ENCODE measurements around the gene RNF32. TPM values are rescaled to one million over a fixed set of nuclear protein-coding genes. Genes with fewer than 3 reads are reported as not detected.

The RNF32 gene
- polyA plus RNA-seq, 1 donor (not counting 4 experiments of a cell fraction or from before 2014, with no cell fraction given) = 0.34 TPM

DNA sequence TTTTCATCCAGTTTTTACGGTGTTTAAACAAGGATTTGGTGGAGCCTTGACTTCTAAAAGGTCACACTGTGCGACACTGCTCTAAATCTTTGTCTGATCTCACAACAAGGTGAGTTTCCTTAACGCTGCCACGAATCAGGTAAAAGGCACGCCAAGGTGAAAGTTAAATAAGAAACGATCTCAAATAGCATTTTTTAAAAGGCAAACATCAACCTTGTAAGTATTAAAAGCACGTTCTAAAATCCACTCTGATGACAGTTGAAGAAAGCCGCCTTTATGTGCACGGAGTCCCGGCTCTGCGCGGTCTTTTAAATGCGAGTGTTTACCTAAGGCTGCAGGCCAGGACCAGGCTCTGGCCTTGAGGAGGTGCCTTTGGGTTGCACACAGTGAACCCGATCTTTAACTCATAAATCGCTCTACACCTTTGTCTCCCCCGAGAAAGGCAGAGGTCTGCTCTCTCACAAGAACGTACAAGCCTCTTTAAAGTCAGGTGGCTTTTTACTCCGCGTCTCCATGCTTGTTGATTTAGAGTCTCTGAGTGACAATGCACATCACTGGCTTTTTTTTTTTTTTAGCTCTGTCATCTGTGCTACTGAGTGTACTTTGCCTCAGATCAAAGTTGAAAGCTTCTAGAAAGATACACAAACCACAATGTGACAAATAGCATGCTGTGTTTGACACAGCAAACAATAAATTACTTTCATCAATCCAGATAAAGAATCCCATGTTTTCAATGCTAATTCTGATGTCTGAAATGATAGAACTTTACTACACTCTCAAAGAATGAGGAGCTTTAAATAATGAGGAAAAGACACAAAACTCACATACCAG lies 25.9 kb upstream of the RNF32 start:
- Histone ChIP-seq H4K20me1 (ENCODE audit: control insufficient read depth, extremely low read depth, insufficient read depth, low read length) (no peaks in the 10 kb centered on the region), H3K4me1 (ENCODE audit: control insufficient read depth, extremely low read depth, insufficient read depth, low read length) (no peaks in the 10 kb centered on the region), H3K27me3 (ENCODE audit: control insufficient read depth, extremely low read depth, insufficient read depth, low read length) (peaks cover 21% of the 10 kb centered on the region), H3K9me3 (ENCODE audit: control insufficient read depth, low read depth, low read length) (no peaks in the 10 kb centered on the region), H3K79me2 (ENCODE audit: control insufficient read depth, insufficient read depth, low read length) (no peaks in the 10 kb centered on the region), H3K27ac (ENCODE audit: control insufficient read depth, insufficient read depth, low read length) (no peak overlapping the region), H3K4me2 (ENCODE audit: control insufficient read depth, extremely low read depth, insufficient read depth, low read depth, low read length) (no peak overlapping the region), H2AFZ (ENCODE audit: control insufficient read depth, low read length) (no peak overlapping the region), H3K36me3 (ENCODE audit: control insufficient read depth in 2 of 2, extremely low read depth in 1 of 2, insufficient read depth in 2 of 2, low read length in 2 of 2) (no peaks in the 10 kb centered on the region), H3K9ac (ENCODE audit: control insufficient read depth, extremely low read depth, insufficient read depth, low read length) (no peak overlapping the region), H3K9me1 (ENCODE audit: control insufficient read depth, extremely low read depth, insufficient read depth, low read length) (no peaks in the 10 kb centered on the region), H3K4me3 (ENCODE audit: control insufficient read depth in 2 of 3, extremely low read depth in 1 of 3, insufficient read depth in 2 of 3, low read depth in 1 of 3, low read length in 3 of 3) (no peak overlapping the region)
- DNase-seq (ENCODE audit: low read depth, low spot score) (no peak), FAIRE-seq (no peak)
- dilution Hi-C loops (cut with MboI; ENCODE audit: extremely low pct_ligation_motif_present, low sequenced_read_pairs) = loop anchor here (5.0 kb wide), 1 partner anchor 42 kb away; no protein-coding TSS in a partner anchor
- no peak for TF ChIP-seq EZH2 (IDR thresholded peaks at IDR 0.05; ENCODE audit: low read length)
- TF ChIP-seq, protein P1, sequence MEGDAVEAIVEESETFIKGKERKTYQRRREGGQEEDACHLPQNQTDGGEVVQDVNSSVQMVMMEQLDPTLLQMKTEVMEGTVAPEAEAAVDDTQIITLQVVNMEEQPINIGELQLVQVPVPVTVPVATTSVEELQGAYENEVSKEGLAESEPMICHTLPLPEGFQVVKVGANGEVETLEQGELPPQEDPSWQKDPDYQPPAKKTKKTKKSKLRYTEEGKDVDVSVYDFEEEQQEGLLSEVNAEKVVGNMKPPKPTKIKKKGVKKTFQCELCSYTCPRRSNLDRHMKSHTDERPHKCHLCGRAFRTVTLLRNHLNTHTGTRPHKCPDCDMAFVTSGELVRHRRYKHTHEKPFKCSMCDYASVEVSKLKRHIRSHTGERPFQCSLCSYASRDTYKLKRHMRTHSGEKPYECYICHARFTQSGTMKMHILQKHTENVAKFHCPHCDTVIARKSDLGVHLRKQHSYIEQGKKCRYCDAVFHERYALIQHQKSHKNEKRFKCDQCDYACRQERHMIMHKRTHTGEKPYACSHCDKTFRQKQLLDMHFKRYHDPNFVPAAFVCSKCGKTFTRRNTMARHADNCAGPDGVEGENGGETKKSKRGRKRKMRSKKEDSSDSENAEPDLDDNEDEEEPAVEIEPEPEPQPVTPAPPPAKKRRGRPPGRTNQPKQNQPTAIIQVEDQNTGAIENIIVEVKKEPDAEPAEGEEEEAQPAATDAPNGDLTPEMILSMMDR (optimal IDR thresholded peaks at IDR 0.05 in 1 of 3, IDR thresholded peaks at IDR 0.05 in 1 of 3, conservative IDR thresholded peaks at IDR 0.05 in 1 of 3; ENCODE audit: extremely low read depth in 1 of 3, insufficient read depth in 2 of 3, low read length in 3 of 3) = no peak

DNA sequence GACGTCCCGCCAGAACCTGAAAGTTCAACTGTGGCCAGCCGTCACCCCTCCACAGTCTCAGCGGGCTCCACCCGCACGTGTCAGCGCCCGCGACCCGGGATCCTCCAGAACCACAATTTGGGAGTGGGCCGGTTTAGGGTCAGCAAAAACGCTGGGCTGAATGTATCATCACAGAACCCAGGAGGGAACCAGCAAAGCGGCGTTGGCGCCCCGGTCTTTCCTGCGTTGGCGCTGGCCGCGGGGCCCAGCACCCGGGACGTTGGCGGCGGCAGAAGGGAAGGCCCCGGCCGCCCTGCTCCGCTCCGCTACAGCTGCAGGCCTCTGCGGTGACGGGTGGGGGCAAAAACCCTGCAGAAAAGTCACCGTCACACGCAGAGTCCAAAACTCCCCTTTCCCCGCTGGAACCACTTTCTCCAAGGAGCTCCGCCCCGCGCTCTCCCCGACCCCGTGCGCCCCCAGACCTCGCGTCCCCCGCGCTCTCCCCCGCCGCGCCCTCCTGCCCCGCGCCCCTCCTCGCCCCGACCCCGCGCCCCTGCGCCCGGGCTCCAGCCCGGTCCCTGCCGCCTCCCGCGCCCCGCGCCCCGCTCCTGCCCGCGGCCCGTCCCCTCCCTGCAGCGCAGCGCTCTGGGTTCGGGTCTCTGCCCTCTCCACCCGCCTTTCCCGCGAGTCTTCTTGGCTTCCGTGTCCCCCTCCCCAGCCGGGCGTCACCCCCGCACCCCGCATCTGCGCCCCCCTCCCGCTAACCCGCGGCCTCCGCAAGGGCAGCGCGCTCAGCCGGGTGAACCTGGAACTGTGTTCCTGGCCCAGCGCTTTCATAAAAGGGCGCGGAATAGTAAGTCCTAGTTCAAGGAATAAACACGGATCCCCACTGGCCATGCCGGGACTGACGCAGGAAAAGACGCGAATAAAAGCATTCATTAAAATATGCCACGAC lies 24.0 kb upstream of the RNF32 start:
- Histone ChIP-seq H3K27me3 (ENCODE audit: control insufficient read depth, extremely low read depth, insufficient read depth, low read length) (peaks cover 21% of the 10 kb centered on the region), H3K9ac (ENCODE audit: control insufficient read depth, extremely low read depth, insufficient read depth, low read length) (no peak overlapping the region), H2AFZ (ENCODE audit: control insufficient read depth, low read length) (no peak overlapping the region), H3K4me2 (ENCODE audit: control insufficient read depth, extremely low read depth, insufficient read depth, low read depth, low read length) (no peak overlapping the region), H3K79me2 (ENCODE audit: control insufficient read depth, insufficient read depth, low read length) (no peaks in the 10 kb centered on the region), H3K4me1 (ENCODE audit: control insufficient read depth, extremely low read depth, insufficient read depth, low read length) (no peaks in the 10 kb centered on the region), H3K36me3 (ENCODE audit: control insufficient read depth in 2 of 2, extremely low read depth in 1 of 2, insufficient read depth in 2 of 2, low read length in 2 of 2) (no peaks in the 10 kb centered on the region), H4K20me1 (ENCODE audit: control insufficient read depth, extremely low read depth, insufficient read depth, low read length) (no peaks in the 10 kb centered on the region), H3K9me3 (ENCODE audit: control insufficient read depth, low read depth, low read length) (no peaks in the 10 kb centered on the region), H3K27ac (ENCODE audit: control insufficient read depth, insufficient read depth, low read length) (no peak overlapping the region), H3K9me1 (ENCODE audit: control insufficient read depth, extremely low read depth, insufficient read depth, low read length) (no peaks in the 10 kb centered on the region), H3K4me3 (ENCODE audit: control insufficient read depth in 2 of 3, extremely low read depth in 1 of 3, insufficient read depth in 2 of 3, low read depth in 1 of 3, low read length in 3 of 3) (no peak overlapping the region)
- dilution Hi-C loops (cut with MboI; ENCODE audit: extremely low pct_ligation_motif_present, low sequenced_read_pairs) = loop anchor here (5.0 kb wide), 1 partner anchor 44 kb away; no protein-coding TSS in a partner anchor
- DNase-seq (ENCODE audit: low read depth, low spot score) (no peak), FAIRE-seq (no peak)
- TF ChIP-seq EZH2 (IDR thresholded peaks at IDR 0.05; ENCODE audit: low read length) = peak; percentile 32
- TF ChIP-seq, protein P1 (optimal IDR thresholded peaks at IDR 0.05 in 1 of 3, IDR thresholded peaks at IDR 0.05 in 1 of 3, conservative IDR thresholded peaks at IDR 0.05 in 1 of 3; ENCODE audit: extremely low read depth in 1 of 3, insufficient read depth in 2 of 3, low read length in 3 of 3) = no peak
